ENCODE results near the gene IPMK. TPM values are rescaled to one million over a fixed set of nuclear protein-coding genes. Genes with fewer than 3 reads are reported as not detected.
A peak's percentile ranks its signal among the peaks of the same experiment; 100 is the strongest.

IPMK gene
- total RNA-seq: 1 to 10 TPM; 5.8 to 6.1 TPM

DNA sequence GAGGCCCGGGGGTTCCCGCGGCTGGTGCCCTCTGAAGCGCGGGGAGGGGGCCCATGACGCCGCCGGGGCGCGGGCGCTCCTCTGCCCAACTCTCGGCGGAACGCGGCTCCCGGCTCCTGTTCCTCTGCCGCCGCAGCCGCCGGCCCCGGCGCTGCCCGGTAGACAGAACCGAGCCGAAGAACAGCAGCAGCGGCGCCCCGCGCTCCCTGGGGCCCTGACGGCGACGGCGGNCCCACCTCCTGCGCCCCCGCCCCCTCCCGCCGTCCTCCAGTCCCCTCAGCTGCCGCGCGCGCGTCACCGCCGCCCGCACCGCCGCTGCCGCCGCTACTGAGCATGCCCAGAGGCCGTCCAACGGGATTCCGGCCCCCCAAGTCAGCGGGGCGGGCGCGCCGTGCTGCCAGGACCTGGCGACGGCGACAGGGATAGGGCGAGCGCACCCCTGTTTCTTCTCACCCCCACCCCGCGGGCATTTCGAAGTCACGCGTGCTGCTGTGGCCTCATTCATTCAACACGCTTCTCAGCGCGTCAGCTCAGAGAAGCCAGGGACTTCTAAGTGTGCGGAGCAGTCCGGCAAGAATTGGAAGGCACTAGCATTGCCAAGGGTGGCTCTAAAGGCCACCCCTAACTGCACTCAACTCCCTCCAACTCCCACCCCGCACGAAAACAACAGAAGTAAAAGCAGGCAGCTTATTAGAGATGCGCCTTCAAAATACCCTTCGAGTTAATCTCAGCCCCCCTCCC is at the start of gene IPMK:
TSS of gene IPMK (minus strand) at position 182 of the 741 bp plus-strand sequence. CDS start 283 bp downstream, outside the sequence.
- POLR2A ChIA-PET: interaction anchor here (0.6 to 1.3 kb wide), 4 partner anchors 54 to 271 kb away, joined by 3 to 5 read pairs (median 4); no protein-coding TSS in a partner anchor
- Mint-ChIP-seq H3K4me1 (ENCODE audit: low read depth) (peaks cover 37% of the 10 kb centered on the region), H3K27ac (peak within 1 kb of the TSS; percentile 94), H3K9me3 (ENCODE audit: insufficient read depth) (no peaks in the 10 kb centered on the region), H3K36me3 (ENCODE audit: low read depth) (peaks cover 5% of the 10 kb centered on the region), H3K4me3 (peak within 1 kb of the TSS; percentile 93), H3K27me3 (ENCODE audit: low read depth) (no peaks in the 10 kb centered on the region)
- DNase-seq: peak; percentile 94
- CTCF ChIA-PET: interaction anchor here (0.9 to 2.7 kb wide), 3 partner anchors 23 to 117 kb away, joined by 3 to 24 read pairs (median 3); partner anchors contain the start of gene TFAM
- ATAC-seq: peak; percentile 77

DNA sequence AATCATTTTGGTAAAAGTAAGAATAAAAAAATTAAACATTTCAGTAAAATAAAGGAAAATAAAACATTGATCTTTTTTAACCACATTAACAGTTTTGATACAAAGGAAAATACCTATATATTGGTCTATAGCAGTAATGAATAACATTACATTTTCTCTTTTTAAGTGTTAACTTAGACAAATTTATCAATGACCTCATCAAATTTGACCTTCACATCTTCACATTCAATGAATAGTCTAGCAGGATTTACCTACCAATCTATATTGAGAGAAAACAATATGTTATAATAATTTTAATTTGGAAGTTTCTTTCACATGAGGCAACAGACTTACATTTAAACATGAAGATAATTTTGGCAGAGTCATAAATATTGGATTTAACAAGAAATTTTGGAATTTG is 49.2 kb upstream of the IPMK start:
- ATAC-seq: no peak

DNA sequence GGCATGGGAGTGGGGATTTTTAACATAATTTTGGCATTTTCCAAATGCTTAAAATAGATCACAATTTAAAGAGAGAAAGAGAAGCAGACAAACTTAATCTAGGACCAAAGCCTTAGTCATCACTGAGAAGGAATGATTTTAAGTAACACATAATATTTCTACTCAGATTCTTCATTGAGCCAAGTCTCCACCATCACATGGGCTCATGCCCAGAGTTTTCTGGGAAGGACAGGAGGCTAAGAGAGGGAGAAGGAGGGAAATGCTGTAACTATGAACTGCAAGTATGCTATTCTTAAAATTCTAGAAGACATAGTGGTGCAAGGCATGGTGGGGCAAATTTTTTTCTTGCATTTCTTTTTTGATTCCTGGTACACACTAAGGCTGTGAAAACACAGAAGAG is 43.3 kb upstream of the IPMK start:
- ATAC-seq: no peak
- H3K9me3 Mint-ChIP-seq (ENCODE audit: insufficient read depth): no peaks in the 10 kb centered on the region
- POLR2A ChIA-PET: no interaction called here
- CTCF ChIA-PET: interaction anchor here (1.1 to 1.3 kb wide), 2 partner anchors 11 to 133 kb away, joined by 3 to 4 read pairs; no protein-coding TSS in a partner anchor
- H3K27me3 Mint-ChIP-seq (ENCODE audit: low read depth): peaks cover 24% of the 10 kb centered on the region
- no peak overlapping the region for H3K27ac Mint-ChIP-seq
- H3K36me3 Mint-ChIP-seq (ENCODE audit: low read depth): no peaks in the 10 kb centered on the region
- H3K4me1 Mint-ChIP-seq (ENCODE audit: low read depth): no peaks in the 10 kb centered on the region
- no peak for DNase-seq
- no peak overlapping the region for H3K4me3 Mint-ChIP-seq

More for the DNA sequence above, 49.2 kb upstream of the IPMK start:
- H3K36me3 Mint-ChIP-seq (ENCODE audit: low read depth): no peaks in the 10 kb centered on the region
- H3K4me3 Mint-ChIP-seq: no peak overlapping the region
- H3K9me3 Mint-ChIP-seq (ENCODE audit: insufficient read depth): no peaks in the 10 kb centered on the region
- ChIA-PET CTCF (interaction anchor here (1.2 to 3.3 kb wide), 2 partner anchors 18 to 140 kb away, joined by 3 to 13 read pairs; no protein-coding TSS in a partner anchor), POLR2A (no interaction called here)
- H3K4me1 Mint-ChIP-seq (ENCODE audit: low read depth): no peaks in the 10 kb centered on the region
- no peak for DNase-seq
- H3K27me3 Mint-ChIP-seq (ENCODE audit: low read depth): peaks cover 12% of the 10 kb centered on the region
- H3K27ac Mint-ChIP-seq: no peak overlapping the region

DNA sequence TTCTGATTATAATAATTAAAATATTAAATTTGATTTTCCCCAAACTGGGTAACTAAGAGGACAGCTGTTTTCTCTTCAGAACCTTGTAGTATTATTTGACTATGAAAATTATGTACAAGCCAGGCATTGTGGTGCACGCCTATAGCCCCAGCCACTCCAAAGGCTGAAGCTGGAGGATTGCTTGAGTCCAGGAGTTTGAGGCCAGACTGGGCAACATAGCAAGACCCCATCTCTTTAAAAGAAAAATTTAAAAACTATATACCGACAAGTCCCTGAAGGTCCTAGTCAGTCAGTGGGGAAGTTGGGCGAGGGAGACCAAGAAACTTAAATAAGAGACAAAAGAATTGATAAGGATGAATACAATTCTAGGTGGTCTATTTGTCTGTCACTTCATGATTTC is 40.0 kb upstream of the IPMK start:
- ATAC-seq (no peak), DNase-seq (no peak)
- no peak overlapping the region for H3K27ac Mint-ChIP-seq
- ChIA-PET CTCF (interaction anchor here (1.6 kb wide), 1 partner anchor 8 kb away, joined by 4 read pairs; no protein-coding TSS in a partner anchor), POLR2A (interaction anchor here (0.8 kb wide), 1 partner anchor 18 kb away, joined by 7 read pairs; no protein-coding TSS in a partner anchor)
- no peaks in the 10 kb centered on the region for H3K4me1 Mint-ChIP-seq (ENCODE audit: low read depth)
- H3K27me3 Mint-ChIP-seq (ENCODE audit: low read depth): peaks cover 27% of the 10 kb centered on the region
- H3K4me3 Mint-ChIP-seq: no peak overlapping the region
- H3K36me3 Mint-ChIP-seq (ENCODE audit: low read depth): no peaks in the 10 kb centered on the region
- no peaks in the 10 kb centered on the region for H3K9me3 Mint-ChIP-seq (ENCODE audit: insufficient read depth)

DNA sequence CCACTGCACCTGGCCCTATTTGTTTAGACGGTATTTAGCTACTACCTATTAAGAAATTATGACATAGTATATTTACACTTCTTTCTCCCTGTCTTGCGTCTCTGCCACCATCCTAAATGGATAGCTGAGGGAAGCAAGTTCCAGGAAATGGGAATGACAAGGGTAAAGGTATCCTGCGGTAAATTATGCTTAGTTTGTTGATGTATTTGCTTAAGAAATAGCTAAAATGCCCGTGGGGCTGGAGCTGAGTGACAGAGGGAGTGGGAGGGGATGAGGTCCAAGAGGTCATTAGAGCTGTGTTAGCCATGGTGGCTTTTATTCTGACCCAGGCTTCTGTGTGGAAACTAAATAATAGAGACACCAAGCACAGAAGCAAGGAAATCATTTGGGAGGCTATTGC is 38.1 kb upstream of the IPMK start:
- DNase-seq: no peak
- H3K4me1 Mint-ChIP-seq (ENCODE audit: low read depth): no peaks in the 10 kb centered on the region
- no peaks in the 10 kb centered on the region for H3K9me3 Mint-ChIP-seq (ENCODE audit: insufficient read depth)
- ATAC-seq: no peak
- H3K27me3 Mint-ChIP-seq (ENCODE audit: low read depth): peaks cover 30% of the 10 kb centered on the region
- H3K4me3 Mint-ChIP-seq: no peak overlapping the region
- H3K27ac Mint-ChIP-seq: no peak overlapping the region
- no peaks in the 10 kb centered on the region for H3K36me3 Mint-ChIP-seq (ENCODE audit: low read depth)
- POLR2A ChIA-PET: no interaction called here
- CTCF ChIA-PET: interaction anchor here (1.3 kb wide), 1 partner anchor 10 kb away, joined by 3 read pairs; no protein-coding TSS in a partner anchor

DNA sequence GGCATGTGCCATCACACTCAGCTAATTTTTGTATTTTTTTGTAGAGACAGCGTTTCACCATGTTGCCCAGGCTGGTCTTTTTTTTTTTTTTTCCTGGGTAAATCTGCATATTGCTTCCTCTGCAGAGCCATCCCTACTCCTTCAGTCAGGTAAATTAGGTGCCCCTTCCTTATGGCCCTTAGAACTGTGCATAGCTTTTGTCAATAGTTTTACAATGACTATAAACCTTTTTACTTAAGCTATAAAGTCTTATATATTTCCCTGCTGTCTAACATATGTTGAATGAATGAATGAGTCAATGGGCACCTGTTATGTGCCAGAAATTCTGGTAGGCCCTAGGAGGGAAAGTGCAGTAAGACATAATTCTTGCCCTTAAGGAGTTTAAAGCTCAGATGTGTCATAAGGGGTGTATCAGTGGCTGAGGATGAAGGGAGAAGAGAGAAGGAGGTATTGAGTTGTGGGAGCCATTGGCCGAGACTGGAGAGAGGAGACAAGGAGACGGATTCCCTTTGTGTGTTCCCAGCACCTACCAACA is 36.5 kb upstream of the IPMK start:
- no peak overlapping the region for H3K27ac Mint-ChIP-seq
- H3K27me3 Mint-ChIP-seq (ENCODE audit: low read depth): peaks cover 25% of the 10 kb centered on the region
- H3K9me3 Mint-ChIP-seq (ENCODE audit: insufficient read depth): no peaks in the 10 kb centered on the region
- DNase-seq: no peak
- no peak overlapping the region for H3K4me3 Mint-ChIP-seq
- no peaks in the 10 kb centered on the region for H3K4me1 Mint-ChIP-seq (ENCODE audit: low read depth)
- ATAC-seq: no peak
- CTCF ChIA-PET: interaction anchor here (1.2 to 1.8 kb wide), 3 partner anchors 11 to 81 kb away, joined by 3 to 7 read pairs (median 5); partner anchors contain the start of gene TFAM
- POLR2A ChIA-PET: no interaction called here
- no peaks in the 10 kb centered on the region for H3K36me3 Mint-ChIP-seq (ENCODE audit: low read depth)

DNA sequence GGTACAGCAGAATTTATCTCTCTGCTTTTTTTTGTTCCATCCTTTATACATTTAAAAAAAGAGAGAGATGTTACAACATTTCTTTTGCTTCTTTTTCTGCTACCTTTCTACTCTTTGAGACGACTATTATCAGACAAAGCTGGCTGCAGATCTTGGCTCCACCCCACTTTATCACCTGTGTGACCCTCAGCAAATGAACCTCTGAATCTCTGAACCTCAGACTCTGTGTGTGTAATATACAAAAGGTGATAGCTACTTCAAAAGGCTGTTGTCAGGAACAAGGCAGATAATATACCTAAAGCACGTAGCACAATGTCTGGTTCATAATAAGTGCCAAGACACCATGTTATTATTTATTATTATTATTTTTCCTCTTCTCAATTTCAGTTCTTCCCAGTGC is 34.6 kb upstream of the IPMK start:
- Mint-ChIP-seq H3K4me1 (ENCODE audit: low read depth) (no peaks in the 10 kb centered on the region), H3K36me3 (ENCODE audit: low read depth) (no peaks in the 10 kb centered on the region), H3K4me3 (no peak overlapping the region), H3K27me3 (ENCODE audit: low read depth) (peaks cover 21% of the 10 kb centered on the region), H3K27ac (no peak overlapping the region), H3K9me3 (ENCODE audit: insufficient read depth) (no peaks in the 10 kb centered on the region)
- ChIA-PET CTCF (interaction anchor here (0.7 to 4.2 kb wide), 3 partner anchors 12 to 124 kb away, joined by 3 to 35 read pairs (median 4); partner anchors contain the start of gene TFAM), POLR2A (no interaction called here)
- DNase-seq (no peak), ATAC-seq (no peak)

DNA sequence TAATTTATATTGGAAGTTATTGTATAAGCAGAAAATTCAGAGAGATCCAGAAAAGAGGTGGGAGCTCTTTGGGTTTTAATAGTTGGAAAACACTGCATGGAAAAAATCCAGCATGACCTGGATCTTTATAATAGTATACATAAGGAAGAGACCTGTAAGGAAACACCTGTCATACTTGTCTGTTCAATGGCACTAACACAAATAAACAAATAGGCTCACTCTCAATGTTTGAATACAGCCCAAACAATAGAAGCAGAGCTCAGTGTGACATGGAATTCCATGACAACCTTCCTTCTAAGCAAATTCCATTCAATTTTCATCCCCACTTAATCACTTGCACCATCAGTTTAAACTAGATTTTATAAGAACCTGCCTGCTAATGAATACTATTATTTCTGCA is 33.0 kb upstream of the IPMK start:
- no peaks in the 10 kb centered on the region for H3K4me1 Mint-ChIP-seq (ENCODE audit: low read depth)
- ChIA-PET POLR2A (no interaction called here), CTCF (interaction anchor here (1.1 to 4.2 kb wide), 10 partner anchors 10 to 230 kb away, joined by 3 to 41 read pairs (median 6); partner anchors contain the start of genes CISD1 and TFAM)
- no peaks in the 10 kb centered on the region for H3K36me3 Mint-ChIP-seq (ENCODE audit: low read depth)
- peaks cover 12% of the 10 kb centered on the region for H3K27me3 Mint-ChIP-seq (ENCODE audit: low read depth)
- ATAC-seq: no peak
- H3K9me3 Mint-ChIP-seq (ENCODE audit: insufficient read depth): no peaks in the 10 kb centered on the region
- no peak overlapping the region for H3K27ac Mint-ChIP-seq
- DNase-seq: no peak
- H3K4me3 Mint-ChIP-seq: no peak overlapping the region

DNA sequence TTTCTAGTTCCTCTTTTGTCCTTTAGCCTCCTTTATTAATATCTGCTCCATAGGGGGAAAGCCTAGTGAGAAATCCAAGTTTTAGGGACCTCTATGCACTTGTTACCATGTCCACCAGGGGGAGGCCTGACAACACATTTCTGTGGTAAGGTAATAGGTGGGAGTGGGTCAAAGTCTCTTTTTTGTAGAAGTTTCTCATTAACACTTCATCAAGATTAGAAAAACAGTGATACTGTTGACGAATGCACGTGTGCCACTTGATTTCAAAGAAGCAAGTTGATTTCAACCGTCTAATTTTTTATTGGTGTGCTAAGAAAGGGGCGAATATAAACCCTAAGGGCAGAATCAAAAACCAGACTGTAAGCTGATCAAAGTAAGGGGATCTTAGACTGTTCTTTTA is 31.9 kb upstream of the IPMK start:
- POLR2A ChIA-PET: no interaction called here
- Mint-ChIP-seq H3K27ac (no peak overlapping the region), H3K4me3 (no peak overlapping the region), H3K36me3 (ENCODE audit: low read depth) (no peaks in the 10 kb centered on the region), H3K9me3 (ENCODE audit: insufficient read depth) (no peaks in the 10 kb centered on the region), H3K4me1 (ENCODE audit: low read depth) (no peaks in the 10 kb centered on the region), H3K27me3 (ENCODE audit: low read depth) (peaks cover 12% of the 10 kb centered on the region)
- DNase-seq: peak; percentile 65
- CTCF ChIA-PET: interaction anchor here (0.5 to 4.2 kb wide), 25 partner anchors 9 to 231 kb away, joined by 3 to 41 read pairs (median 4); partner anchors contain the start of genes BICC1, CISD1 and TFAM
- peak; percentile 68 for ATAC-seq

DNA sequence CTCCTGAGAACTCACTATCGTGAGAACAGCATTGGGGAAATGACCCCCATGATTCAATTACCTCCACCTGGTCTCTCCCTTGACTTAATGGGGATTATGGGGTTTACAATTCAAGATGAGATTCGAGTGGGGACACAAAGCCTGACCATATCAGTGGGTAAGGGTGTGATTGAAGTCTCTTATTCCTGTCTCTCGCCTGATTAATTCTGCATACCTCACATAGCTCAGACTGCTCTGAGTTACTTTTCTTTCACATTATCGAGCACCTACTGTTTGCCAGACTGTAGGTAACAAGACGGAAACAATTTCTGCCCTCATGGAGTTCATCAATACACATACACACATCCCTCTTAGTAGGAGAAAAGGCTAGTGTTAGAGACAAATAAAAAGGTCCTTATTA is 26.3 kb upstream of the IPMK start:
- H3K36me3 Mint-ChIP-seq (ENCODE audit: low read depth): peaks cover 8% of the 10 kb centered on the region
- POLR2A ChIA-PET: interaction anchor here (0.7 kb wide), 1 partner anchor 37 kb away, joined by 3 read pairs; no protein-coding TSS in a partner anchor
- H3K27me3 Mint-ChIP-seq (ENCODE audit: low read depth): no peaks in the 10 kb centered on the region
- H3K9me3 Mint-ChIP-seq (ENCODE audit: insufficient read depth): no peaks in the 10 kb centered on the region
- CTCF ChIA-PET: interaction anchor here (7.4 kb wide), 1 partner anchor 116 kb away, joined by 137 read pairs; no protein-coding TSS in a partner anchor
- no peak overlapping the region for H3K27ac Mint-ChIP-seq
- DNase-seq (no peak), ATAC-seq (no peak)
- H3K4me1 Mint-ChIP-seq (ENCODE audit: low read depth): no peaks in the 10 kb centered on the region
- H3K4me3 Mint-ChIP-seq: no peak overlapping the region

DNA sequence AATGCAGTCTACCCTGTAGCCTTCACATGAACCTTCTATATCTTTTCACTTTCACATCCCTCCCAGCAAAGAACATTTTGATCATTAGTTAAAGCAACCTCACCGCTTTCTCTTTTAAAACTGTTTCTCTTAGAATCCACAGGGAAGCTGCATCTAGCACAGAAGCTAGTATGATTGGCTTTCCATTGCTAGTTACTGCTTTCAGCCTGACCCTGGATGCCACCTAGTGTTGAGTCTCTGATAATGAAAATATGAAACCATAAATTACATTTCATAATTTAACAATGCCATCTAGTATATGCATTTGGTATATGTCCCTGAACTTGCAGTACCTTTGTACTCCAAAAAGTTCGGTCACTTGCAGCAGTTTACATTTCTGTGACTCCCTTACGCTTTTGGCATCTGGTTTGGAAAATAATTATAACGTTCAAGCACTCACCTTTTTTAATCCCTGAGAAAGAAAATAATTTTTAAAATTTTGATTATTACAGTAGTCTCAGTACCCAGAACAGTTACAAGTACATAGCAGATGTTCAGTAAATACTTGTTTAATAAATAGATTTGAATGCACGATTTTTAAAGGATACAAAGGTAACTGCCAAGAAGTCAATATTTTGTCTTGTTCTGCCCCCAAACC is 24.0 kb upstream of the IPMK start:
- no peaks in the 10 kb centered on the region for H3K9me3 Mint-ChIP-seq (ENCODE audit: insufficient read depth)
- ATAC-seq (peak; percentile 61), DNase-seq (peak; percentile 53)
- CTCF ChIA-PET: interaction anchor here (0.7 to 7.4 kb wide), 23 partner anchors 9 to 139 kb away, joined by 3 to 137 read pairs (median 5); partner anchors contain the start of genes CISD1 and TFAM
- no peaks in the 10 kb centered on the region for H3K27me3 Mint-ChIP-seq (ENCODE audit: low read depth)
- H3K27ac Mint-ChIP-seq: no peak overlapping the region
- no peak overlapping the region for H3K4me3 Mint-ChIP-seq
- H3K4me1 Mint-ChIP-seq (ENCODE audit: low read depth): no peaks in the 10 kb centered on the region
- peaks cover 8% of the 10 kb centered on the region for H3K36me3 Mint-ChIP-seq (ENCODE audit: low read depth)
- POLR2A ChIA-PET: no interaction called here
